Inflammatory macrophage treated with lipopolysaccharide for 1 hour (primary cell): ENCODE measurements around the gene TRAM2.
A peak's percentile ranks its signal among the peaks of the same experiment; 100 is the strongest.

Source experiments
- DNase-seq, 2 donors: peaks; one replicate each; pipeline ENCODE4 v3.0.0-alpha.2; 2020 to 2022

The TRAM2 gene

GRCh38 chr6:52505726-52506409, 71.0 kb downstream of the TRAM2 start:
- no peak for DNase-seq

- DNase-seq = no peak
Observed at GRCh38 chr6:52504782-52505136, 72.1 kb downstream of the TRAM2 start.

- DNase-seq = peak; percentile 28 to 39
Observed at GRCh38 chr6:52503851-52504781, 72.7 kb downstream of the TRAM2 start.

GRCh38 chr6:52503323-52503747, 73.5 kb downstream of the TRAM2 start:
- no peak for DNase-seq

GRCh38 chr6:52502306-52503029, 74.4 kb downstream of the TRAM2 start:
- no peak for DNase-seq

GRCh38 chr6:52500238-52501129, 76.4 kb downstream of the TRAM2 start:
- no peak for DNase-seq

- DNase-seq = no peak
Observed at GRCh38 chr6:52499681-52500236, 77.1 kb downstream of the TRAM2 start.

GRCh38 chr6:52499026-52499425, 77.8 kb downstream of the TRAM2 start:
- DNase-seq = no peak

GRCh38 chr6:52498538-52499017, 78.3 kb downstream of the TRAM2 start:
- no peak for DNase-seq

GRCh38 chr6:52497652-52498408, 79.0 kb downstream of the TRAM2 start:
- DNase-seq = no peak

GRCh38 chr6:52496631-52497030, 80.2 kb downstream of the TRAM2 start:
- no peak for DNase-seq

- DNase-seq = no peak
Observed at GRCh38 chr6:52495922-52496321, 80.9 kb downstream of the TRAM2 start.

GRCh38 chr6:52494298-52495072, 82.4 kb downstream of the TRAM2 start:
- no peak for DNase-seq

GRCh38 chr6:52493669-52494068, 83.2 kb downstream of the TRAM2 start:
- DNase-seq = peak in 1 of 2 donors; percentile 28

- DNase-seq = peak in 1 of 2 donors; percentile 32
Observed at GRCh38 chr6:52491203-52492069, 85.4 kb downstream of the TRAM2 start.

GRCh38 chr6:52489881-52490280, 87.0 kb downstream of the TRAM2 start:
- DNase-seq = no peak

GRCh38 chr6:52483671-52484003, 93.2 kb downstream of the TRAM2 start:
- DNase-seq = no peak

GRCh38 chr6:52482903-52483670, 93.8 kb downstream of the TRAM2 start:
- DNase-seq = no peak

GRCh38 chr6:52475307-52475706, 101.6 kb downstream of the TRAM2 start:
- DNase-seq = no peak
